Body of pancreas (tissue), 4 donors: ENCODE measurements around the gene CIRBP. TPM values are rescaled to one million over a fixed set of nuclear protein-coding genes. Genes with fewer than 3 reads are reported as not detected.
A peak's percentile ranks its signal among the peaks of the same experiment; 100 is the strongest.

Source experiments
- ATAC-seq: fragments of 150-250 bp; one replicate; pipeline ENCODE4 v1.9.1; 2016
- DNase-seq, 4 donors: peaks; one replicate each; pipeline ENCODE4 v3.0.0-alpha.2; 2019
- H3K27ac ChIP-seq, 4 donors: fragments of 200-600 bp; sonication (generic); 1 replicate in 3 of 4; 2 replicates in 1 of 4; pipeline versions ENCODE4 v1.5.1 to v1.6.1; 2016 to 2019; ENCODE audit warnings: mild to moderate bottlenecking in 1 of 4, mixed read lengths in 1 of 4, moderate library complexity in 1 of 4
- H3K27me3 ChIP-seq, 2 donors: fragments of 200-600 bp; sonication (generic); one replicate each; pipeline ENCODE4 v1.6.0; 2016; ENCODE audit warnings: mild to moderate bottlenecking in 1 of 2
- H3K36me3 ChIP-seq, 2 donors: fragments of 200-600 bp; sonication (generic); replicated peaks in 1 of 2; 2 replicates each; pipeline ENCODE4 v1.5.1; 2016; ENCODE audit warnings: low read depth in 2 of 2; ENCODE audit not compliant: insufficient read depth in 1 of 2
- H3K4me1 ChIP-seq: fragments of 200-600 bp; sonication (generic); one replicate; pipeline ENCODE4 v1.6.0; 2016
- H3K4me3 ChIP-seq, 2 donors: fragments of 200-600 bp; sonication (generic); 1 replicate in 1 of 2; 2 replicates in 1 of 2; pipeline ENCODE4 v1.5.1; 2016 to 2019
- H3K9me3 ChIP-seq, 3 donors: fragments of 200-600 bp; sonication (generic); 1 replicate in 2 of 3; 2 replicates in 1 of 3; pipeline ENCODE4 v1.5.1; 2016
- CTCF ChIP-seq, 7 experiments: fragments of 450-650 bp in 4 of 7; fragments of 200-600 bp in 3 of 7; sonication (generic) in 3 of 7; IDR thresholded peaks; one replicate each; pipeline ENCODE4 v1.5.1; 2016 to 2019; ENCODE audit warnings: antibody characterized with exemption in 7 of 7
- POLR2A ChIP-seq, 3 donors: fragments of 450-650 bp; IDR thresholded peaks; one replicate each; pipeline ENCODE4 v1.6.1; 2016; ENCODE audit warnings: antibody characterized with exemption in 3 of 3, mild to moderate bottlenecking in 2 of 3
- WGBS, 2 donors: methylation state at CpG; one replicate each; pipeline ENCODE4 v1.1.5; 2017; 5-methylcytosine and 5-hydroxymethylcytosine counted together
- intact Hi-C: fragments of 100-400 bp; cut with DNase I; formaldehyde crosslinking; loops from one replicate; pipeline ENCODE4 v1.15.1; 2023
- total RNA-seq, 2 donors: library from RNA; depleted of rRNA; stranded (reverse); fragments of >200 nt; gene quantifications; one replicate each; pipeline ENCODE4 v1.1.0, GENCODE V29; 2016

CIRBP gene
- total RNA-seq, 2 donors from 2014 or later, result 582 to 630 TPM

GRCh38 chr19:1274852-1275259, 5.7 kb downstream of the CIRBP start:
- DNase-seq (no peak), ATAC-seq (no peak)

GRCh38 chr19:1275260-1275975, 6.3 kb downstream of the CIRBP start, which contains the start of gene FAM174C:
TSS of gene FAM174C (plus strand) at chr19:1275530. CDS start at chr19:1275550, 20 bp downstream.
- peak; percentile 95 to 97 (median 96) for DNase-seq

More at GRCh38 chr19:1274852-1275259, 5.7 kb downstream of the CIRBP start:
- Histone ChIP-seq H3K27me3 (no peaks in the 10 kb centered on the region), H3K27ac (peak overlapping the region; percentile 86 to 100 (median 98)), H3K36me3 (peaks cover 7 to 22% of the 10 kb centered on the region in 2 donors), H3K4me3 (no peak overlapping the region), H3K9me3 (no peaks in the 10 kb centered on the region), H3K4me1 (peaks cover 66% of the 10 kb centered on the region)
- TF ChIP-seq POLR2A (IDR thresholded peaks at IDR 0.05), result no peak
- TF ChIP-seq CTCF (IDR thresholded peaks at IDR 0.05), result no peak
- intact Hi-C loops, result loop anchor here (5.0 kb wide), 1 partner anchor 132 kb away; the partner anchor contains the start of gene DAZAP1
- 29 to 80% methylated on average over 3 to 43 of the region's 44 CpGs for WGBS, 2 donors

GRCh38 chr19:1275976-1276627, 7.0 kb downstream of the CIRBP start:
- TF ChIP-seq CTCF (IDR thresholded peaks at IDR 0.05), result no peak
- peak in 2 of 3 donors; percentile 42 to 56 for TF ChIP-seq POLR2A (IDR thresholded peaks at IDR 0.05)
- Histone ChIP-seq H3K4me1 (peaks cover 54% of the 10 kb centered on the region), H3K27me3 (no peaks in the 10 kb centered on the region), H3K4me3 (peak overlapping the region; percentile 43 to 72), H3K27ac (peak overlapping the region; percentile 86 to 100 (median 98)), H3K36me3 (peaks cover 7 to 22% of the 10 kb centered on the region in 2 donors), H3K9me3 (no peaks in the 10 kb centered on the region)
- WGBS, 2 donors, result 12 to 13% methylated on average over 26 to 33 of the region's 43 CpGs
- intact Hi-C loops, result no loop called here
- DNase-seq, result peak in 2 of 4 donors; percentile 47 to 53
- ATAC-seq, result no peak

More at GRCh38 chr19:1275260-1275975, 6.3 kb downstream of the CIRBP start, which contains the start of gene FAM174C:
- no peaks in the 10 kb centered on the region for H3K9me3 ChIP-seq
- 0% methylated on average over 8 to 74 of the region's 98 CpGs for WGBS, 2 donors
- TF ChIP-seq POLR2A (IDR thresholded peaks at IDR 0.05), result peak; percentile 58 to 69 (median 62)
- no peak for TF ChIP-seq CTCF (IDR thresholded peaks at IDR 0.05)
- ATAC-seq, result peak; percentile 88
- H3K4me3 ChIP-seq, result peak within 1 kb of the TSS; percentile 43 to 72
- peaks cover 7 to 22% of the 10 kb centered on the region in 2 donors for H3K36me3 ChIP-seq
- peak within 1 kb of the TSS; percentile 86 to 100 (median 98) for H3K27ac ChIP-seq
- no peaks in the 10 kb centered on the region for H3K27me3 ChIP-seq
- peaks cover 61% of the 10 kb centered on the region for H3K4me1 ChIP-seq
- intact Hi-C loops, result no loop called here

GRCh38 chr19:1276628-1277022, 7.5 kb downstream of the CIRBP start:
- intact Hi-C loops, result no loop called here
- H3K4me1 ChIP-seq, result peaks cover 49% of the 10 kb centered on the region
- DNase-seq, result no peak
- H3K36me3 ChIP-seq, result peaks cover 7 to 22% of the 10 kb centered on the region in 2 donors
- 64 to 71% methylated on average over 9 to 10 of the region's 10 CpGs for WGBS, 2 donors
- TF ChIP-seq CTCF (IDR thresholded peaks at IDR 0.05), result no peak
- TF ChIP-seq POLR2A (IDR thresholded peaks at IDR 0.05), result no peak
- H3K27me3 ChIP-seq, result no peaks in the 10 kb centered on the region
- no peak for ATAC-seq
- peak overlapping the region in 2 of 4 donors; percentile 86 to 99 for H3K27ac ChIP-seq
- no peaks in the 10 kb centered on the region for H3K9me3 ChIP-seq
- H3K4me3 ChIP-seq, result no peak overlapping the region
